Mucosa of rectum (tissue), 2 donors: ENCODE measurements around the gene CRTAC1.

ENCODE experiments used
- H3K27ac ChIP-seq, 2 donors: one replicate each; pipeline ENCODE4 v1.7.0; 2013; ENCODE audit warnings: inconsistent platforms in 2 of 2, low read depth in 2 of 2, low read length in 2 of 2
- H3K27me3 ChIP-seq, 2 donors: one replicate each; pipeline ENCODE4 v1.7.0; 2013; ENCODE audit warnings: low read length in 2 of 2; ENCODE audit not compliant: control insufficient read depth in 2 of 2, insufficient read depth in 2 of 2
- H3K36me3 ChIP-seq, 2 donors: one replicate each; pipeline ENCODE4 v1.7.0; 2013; ENCODE audit warnings: low read length in 2 of 2; ENCODE audit not compliant: control insufficient read depth in 2 of 2, insufficient read depth in 2 of 2
- H3K4me1 ChIP-seq, 2 donors: one replicate each; pipeline ENCODE4 v1.7.0; 2013; ENCODE audit warnings: low read length in 2 of 2, mild to moderate bottlenecking in 1 of 2; ENCODE audit not compliant: control insufficient read depth in 2 of 2, insufficient read depth in 2 of 2
- H3K4me3 ChIP-seq, 2 donors: one replicate each; pipeline ENCODE4 v1.7.0; 2013; ENCODE audit warnings: low read length in 2 of 2
- H3K9ac ChIP-seq, 2 donors: one replicate each; pipeline ENCODE4 v1.7.0; 2013; ENCODE audit warnings: low read length in 2 of 2, low read depth in 1 of 2, mild to moderate bottlenecking in 1 of 2
- H3K9me3 ChIP-seq, 2 donors: one replicate each; pipeline ENCODE4 v1.7.0; 2013; ENCODE audit warnings: low read length in 2 of 2; ENCODE audit not compliant: control insufficient read depth in 2 of 2
- donor health status: healthy.
- donor health status: Normal muscosa, but diverticular disease.

Gene CRTAC1

GRCh38 chr10:97943294-97943693, 87.1 kb downstream of the CRTAC1 start:
- Histone ChIP-seq H3K36me3 (no peaks in the 10 kb centered on the region), H3K9ac (no peak overlapping the region), H3K9me3 (no peaks in the 10 kb centered on the region), H3K4me3 (no peak overlapping the region), H3K27ac (no peak overlapping the region), H3K27me3 (peaks cover 0 to 6% of the 10 kb centered on the region in 2 donors), H3K4me1 (no peaks in the 10 kb centered on the region)

GRCh38 chr10:97940534-97940933, 89.9 kb downstream of the CRTAC1 start:
- Histone ChIP-seq H3K36me3 (no peaks in the 10 kb centered on the region), H3K4me1 (no peaks in the 10 kb centered on the region), H3K27me3 (peaks cover 0 to 6% of the 10 kb centered on the region in 2 donors), H3K9ac (no peak overlapping the region), H3K9me3 (no peaks in the 10 kb centered on the region), H3K4me3 (no peak overlapping the region), H3K27ac (no peak overlapping the region)

- H3K36me3 ChIP-seq, result no peaks in the 10 kb centered on the region
- no peak overlapping the region for H3K4me3 ChIP-seq
- H3K9ac ChIP-seq, result no peak overlapping the region
- no peak overlapping the region for H3K27ac ChIP-seq
- no peaks in the 10 kb centered on the region for H3K4me1 ChIP-seq
- peaks cover 0 to 6% of the 10 kb centered on the region in 2 donors for H3K27me3 ChIP-seq
- H3K9me3 ChIP-seq, result no peaks in the 10 kb centered on the region
These were observed 90.9 kb downstream of the CRTAC1 start for GRCh38 chr10:97939446-97939990.

- Histone ChIP-seq H3K27ac (no peak overlapping the region), H3K36me3 (no peaks in the 10 kb centered on the region), H3K9me3 (no peaks in the 10 kb centered on the region), H3K4me1 (no peaks in the 10 kb centered on the region), H3K27me3 (peaks cover 0 to 6% of the 10 kb centered on the region in 2 donors), H3K4me3 (no peak overlapping the region), H3K9ac (no peak overlapping the region)
These were observed 92.5 kb downstream of the CRTAC1 start for GRCh38 chr10:97937928-97938327.

- Histone ChIP-seq H3K4me1 (no peaks in the 10 kb centered on the region), H3K9ac (no peak overlapping the region), H3K27ac (no peak overlapping the region), H3K9me3 (no peaks in the 10 kb centered on the region), H3K27me3 (peaks cover 0 to 6% of the 10 kb centered on the region in 2 donors), H3K4me3 (no peak overlapping the region), H3K36me3 (no peaks in the 10 kb centered on the region)
These were observed 93.4 kb downstream of the CRTAC1 start for GRCh38 chr10:97937054-97937453.

- no peak overlapping the region for H3K27ac ChIP-seq
- peaks cover 0 to 6% of the 10 kb centered on the region in 2 donors for H3K27me3 ChIP-seq
- H3K9me3 ChIP-seq, result no peaks in the 10 kb centered on the region
- H3K9ac ChIP-seq, result no peak overlapping the region
- H3K4me1 ChIP-seq, result no peaks in the 10 kb centered on the region
- H3K4me3 ChIP-seq, result no peak overlapping the region
- no peaks in the 10 kb centered on the region for H3K36me3 ChIP-seq
These were observed 94.3 kb downstream of the CRTAC1 start for GRCh38 chr10:97936126-97936525.

GRCh38 chr10:97932932-97933530, 97.4 kb downstream of the CRTAC1 start:
- H3K9ac ChIP-seq, result no peak overlapping the region
- no peaks in the 10 kb centered on the region for H3K36me3 ChIP-seq
- no peak overlapping the region for H3K4me3 ChIP-seq
- H3K27me3 ChIP-seq, result peaks cover 0 to 3% of the 10 kb centered on the region in 2 donors
- no peaks in the 10 kb centered on the region for H3K9me3 ChIP-seq
- no peak overlapping the region for H3K27ac ChIP-seq
- no peaks in the 10 kb centered on the region for H3K4me1 ChIP-seq

- no peak overlapping the region for H3K27ac ChIP-seq
- no peak overlapping the region for H3K4me3 ChIP-seq
- peaks cover 0 to 4% of the 10 kb centered on the region in 2 donors for H3K27me3 ChIP-seq
- no peak overlapping the region for H3K9ac ChIP-seq
- no peaks in the 10 kb centered on the region for H3K4me1 ChIP-seq
- H3K9me3 ChIP-seq, result no peaks in the 10 kb centered on the region
- H3K36me3 ChIP-seq, result no peaks in the 10 kb centered on the region
These were observed 99.4 kb downstream of the CRTAC1 start for GRCh38 chr10:97931041-97931440.

GRCh38 chr10:97928897-97929296, 101.5 kb downstream of the CRTAC1 start:
- H3K4me1 ChIP-seq, result no peaks in the 10 kb centered on the region
- peaks cover 3 to 4% of the 10 kb centered on the region in 2 donors for H3K27me3 ChIP-seq
- no peaks in the 10 kb centered on the region for H3K36me3 ChIP-seq

GRCh38 chr10:97927622-97928021, 102.8 kb downstream of the CRTAC1 start:
- Histone ChIP-seq H3K4me1 (no peaks in the 10 kb centered on the region), H3K36me3 (no peaks in the 10 kb centered on the region), H3K27me3 (peaks cover 3 to 4% of the 10 kb centered on the region in 2 donors), H3K27ac (no peak overlapping the region), H3K4me3 (no peak overlapping the region), H3K9me3 (no peaks in the 10 kb centered on the region), H3K9ac (no peak overlapping the region)

More at GRCh38 chr10:97928897-97929296, 101.5 kb downstream of the CRTAC1 start:
- Histone ChIP-seq H3K9ac (no peak overlapping the region), H3K27ac (no peak overlapping the region), H3K4me3 (no peak overlapping the region), H3K9me3 (no peaks in the 10 kb centered on the region)
